GM18909 (cell line): Measurements from ENCODE around the gene GRAMD2A.

Experiments used
- ATAC-seq: cut with Tn5 transposase; IDR thresholded peaks from one replicate; pipeline ENCODE4 v1.9.1; 2021; ENCODE audit warnings: mild to moderate bottlenecking; ENCODE audit not compliant: unreplicated experiment, poor library complexity

The GRAMD2A gene

GRCh38 chr15:72169921-72170611 is 27.5 kb downstream of the GRAMD2A start:
- ATAC-seq = no peak

- ATAC-seq = no peak
Measured at GRCh38 chr15:72169236-72169920, 28.2 kb downstream of the GRAMD2A start.

GRCh38 chr15:72168808-72169190 is 28.8 kb downstream of the GRAMD2A start:
- no peak for ATAC-seq

GRCh38 chr15:72168131-72168807 is 29.3 kb downstream of the GRAMD2A start:
- no peak for ATAC-seq

- no peak for ATAC-seq
Measured at GRCh38 chr15:72167445-72167844, 30.1 kb downstream of the GRAMD2A start.

- ATAC-seq = no peak
Measured at GRCh38 chr15:72166716-72167417, 30.7 kb downstream of the GRAMD2A start.

- no peak for ATAC-seq
Measured at GRCh38 chr15:72163719-72164118, 33.9 kb downstream of the GRAMD2A start.

- no peak for ATAC-seq
Measured at GRCh38 chr15:72162569-72162968, 35.0 kb downstream of the GRAMD2A start.

- no peak for ATAC-seq
Measured at GRCh38 chr15:72161361-72162132, 36.0 kb downstream of the GRAMD2A start.

GRCh38 chr15:72160696-72161245 is 36.8 kb downstream of the GRAMD2A start:
- ATAC-seq = no peak

GRCh38 chr15:72156928-72157327 is 40.7 kb downstream of the GRAMD2A start:
- ATAC-seq = no peak

GRCh38 chr15:72155635-72156616 is 41.7 kb downstream of the GRAMD2A start:
- peak; percentile 48 for ATAC-seq

- no peak for ATAC-seq
Measured at GRCh38 chr15:72155003-72155621, 42.5 kb downstream of the GRAMD2A start.

GRCh38 chr15:72154316-72154715 is 43.3 kb downstream of the GRAMD2A start:
- ATAC-seq = no peak

GRCh38 chr15:72153269-72154000 is 44.2 kb downstream of the GRAMD2A start:
- no peak for ATAC-seq

GRCh38 chr15:72147418-72147817 is 50.2 kb downstream of the GRAMD2A start:
- no peak for ATAC-seq

GRCh38 chr15:72146934-72147333 is 50.7 kb downstream of the GRAMD2A start:
- ATAC-seq = no peak

GRCh38 chr15:72146221-72146620 is 51.4 kb downstream of the GRAMD2A start:
- no peak for ATAC-seq
